GM23338 (cell line): ENCODE results near the gene PRKCQ. TPM values are rescaled to one million over a fixed set of nuclear protein-coding genes. Genes with fewer than 3 reads are reported as not detected.

ENCODE experiments used
- ATAC-seq: fragments of 200-7000 bp; cut with Tn5 transposase; 3 replicates; pipeline ENCODE4 v1.9.1; 2020
- DNase-seq: peaks from one replicate; pipeline ENCODE4 v3.0.0-alpha.2; 2015; ENCODE audit warnings: low spot score
- H2AFZ ChIP-seq: fragments of 200-600 bp; sonication (generic); 2 replicates; pipeline ENCODE4 v1.8.0; 2016; ENCODE audit warnings: antibody characterized with exemption, mild to moderate bottlenecking, moderate library complexity
- H3F3A ChIP-seq: fragments of 200-600 bp; sonication (generic); replicated peaks from 2 replicates; pipeline ENCODE4 v1.8.0; 2017; ENCODE audit warnings: antibody characterized with exemption, mixed run types, low read depth
- H3K27ac ChIP-seq: fragments of 200-600 bp; sonication (generic); 2 replicates; pipeline ENCODE4 v1.6.1; 2016; ENCODE audit warnings: low read depth
- H3K27me3 ChIP-seq: fragments of 200-600 bp; sonication (generic); 2 replicates; pipeline ENCODE4 v1.8.0; 2016; ENCODE audit warnings: mild to moderate bottlenecking, mixed run types, moderate library complexity; ENCODE audit not compliant: insufficient read depth
- H3K36me3 ChIP-seq: fragments of 200-600 bp; sonication (generic); 2 replicates; pipeline ENCODE4 v1.8.0; 2016; ENCODE audit warnings: mild to moderate bottlenecking; ENCODE audit not compliant: insufficient read depth
- H3K4me1 ChIP-seq: fragments of 200-600 bp; sonication (generic); 2 replicates; pipeline ENCODE4 v1.8.0; 2016; ENCODE audit warnings: mild to moderate bottlenecking, moderate library complexity; ENCODE audit not compliant: insufficient read depth
- H3K4me2 ChIP-seq: fragments of 200-600 bp; sonication (generic); 2 replicates; pipeline ENCODE4 v1.7.1; 2017; ENCODE audit warnings: mixed run types
- H3K4me3 ChIP-seq: fragments of 200-600 bp; sonication (generic); 2 replicates; pipeline ENCODE4 v1.6.1; 2016; ENCODE audit warnings: mixed run types
- H3K79me2 ChIP-seq: fragments of 200-600 bp; sonication (generic); replicated peaks from 2 replicates; pipeline ENCODE4 v1.8.0; 2017; ENCODE audit warnings: mild to moderate bottlenecking; ENCODE audit not compliant: insufficient read depth
- H3K9me2 ChIP-seq: fragments of 200-600 bp; sonication (generic); 2 replicates; pipeline ENCODE4 v1.8.0; 2017; ENCODE audit not compliant: insufficient read depth
- H4K20me1 ChIP-seq: fragments of 200-600 bp; sonication (generic); replicated peaks from 2 replicates; pipeline ENCODE4 v1.8.0; 2017; ENCODE audit warnings: mild to moderate bottlenecking; ENCODE audit not compliant: insufficient read depth
- H3K27ac Mint-ChIP-seq: 2 replicates; pipeline ENCODE4 v1.8.0; 2020; ENCODE audit warnings: inconsistent platforms, mild to moderate bottlenecking, moderate library complexity, mixed read lengths
- H3K27me3 Mint-ChIP-seq: 3 replicates; pipeline ENCODE4 v1.8.0; 2022; ENCODE audit warnings: low read depth, mild to moderate bottlenecking, moderate library complexity, mixed read lengths, inconsistent platforms; ENCODE audit not compliant: insufficient read depth, poor library complexity
- H3K36me3 Mint-ChIP-seq: 3 replicates; pipeline ENCODE4 v1.8.0; 2021; ENCODE audit warnings: low read depth, mild to moderate bottlenecking, inconsistent platforms, moderate library complexity, mixed read lengths
- H3K4me1 Mint-ChIP-seq: 3 replicates; pipeline ENCODE4 v1.8.0; 2020; ENCODE audit warnings: mild to moderate bottlenecking, inconsistent platforms, mixed read lengths
- H3K4me3 Mint-ChIP-seq: 3 replicates; pipeline ENCODE4 v1.8.0; 2021; ENCODE audit warnings: moderate library complexity, mild to moderate bottlenecking, inconsistent platforms, mixed read lengths
- H3K9me3 Mint-ChIP-seq: 3 replicates; pipeline ENCODE4 v1.8.0; 2020; ENCODE audit warnings: moderate library complexity, mild to moderate bottlenecking, inconsistent platforms, mixed read lengths
- CREB1 ChIP-seq: fragments of 250-450 bp; sonication (Bioruptor Pico); IDR thresholded peaks from 2 replicates; pipeline ENCODE4 v1.5.0; 2020; ENCODE audit warnings: low read depth, mild to moderate bottlenecking, moderate library complexity
- EZH2 ChIP-seq: fragments of 200-600 bp; sonication (generic); IDR thresholded peaks from one replicate; pipeline ENCODE4 v1.8.0; 2017; ENCODE audit warnings: antibody characterized with exemption, mild to moderate bottlenecking, low read depth; ENCODE audit not compliant: unreplicated experiment
- JUNB ChIP-seq: IDR thresholded peaks from one replicate; pipeline ENCODE4 v1.6.1; 2016; ENCODE audit warnings: antibody characterized with exemption; ENCODE audit not compliant: unreplicated experiment
- NANOG ChIP-seq: IDR thresholded peaks from 2 replicates; pipeline ENCODE4 v1.6.1; 2016; ENCODE audit warnings: antibody characterized with exemption, borderline replicate concordance
- POLR2AphosphoS5 ChIP-seq: IDR thresholded peaks from 2 replicates; pipeline ENCODE4 v1.6.1; 2016; ENCODE audit warnings: antibody characterized with exemption, low read depth
- STAT1 ChIP-seq: IDR thresholded peaks from one replicate; pipeline ENCODE4 v1.6.1; 2016; ENCODE audit warnings: antibody characterized with exemption; ENCODE audit not compliant: unreplicated experiment
- ZNF114 ChIP-seq: fragments of 250-450 bp; sonication (Bioruptor Pico); IDR thresholded peaks from 2 replicates; pipeline ENCODE4 v1.5.0; 2020; ENCODE audit warnings: mild to moderate bottlenecking, moderate library complexity
- ZNF331 ChIP-seq: fragments of 250-450 bp; sonication (Bioruptor Pico); IDR thresholded peaks from 2 replicates; pipeline ENCODE4 v1.5.0; 2020; ENCODE audit warnings: low read depth, mild to moderate bottlenecking, moderate library complexity
- polyA plus RNA-seq: library from polyadenylated mRNA; unstranded; fragments of >200 nt; fragmentation: Nextera tagmentation; extraction: Ambion mirVana; gene quantifications from 2 replicates; pipeline ENCODE4 v1.2.1, GENCODE V29; 2016
- total RNA-seq: library from RNA; depleted of rRNA; stranded (reverse); fragments of >200 nt; shearing (Covaris generic); gene quantifications from 2 replicates; pipeline ENCODE4 v1.2.3, GENCODE V29; 2014
- TF ChIP-seq, protein P1 (sequence below): fragments of 250-450 bp; sonication (Bioruptor Pico); IDR thresholded peaks from 2 replicates; pipeline ENCODE4 v1.5.0; 2020; ENCODE audit warnings: mild to moderate bottlenecking, moderate library complexity
- TF ChIP-seq, protein P2 (sequence below), 2 experiments: fragments of 200-600 bp in 1 of 2; sonication (generic) in 1 of 2; conservative IDR thresholded peaks; 2 replicates each; pipeline versions ENCODE4 v1.5.1 to v1.6.1; 2016 to 2017; ENCODE audit warnings: antibody characterized with exemption in 2 of 2, low read depth in 2 of 2, mild to moderate bottlenecking in 2 of 2, moderate library complexity in 1 of 2
- TF ChIP-seq, protein P3 (sequence below): IDR thresholded peaks from one replicate; pipeline ENCODE4 v1.6.1; 2018; ENCODE audit warnings: antibody characterized with exemption; ENCODE audit not compliant: unreplicated experiment
- TF ChIP-seq, protein P4 (sequence below): IDR thresholded peaks from 2 replicates; pipeline ENCODE4 v1.6.1; 2016; ENCODE audit warnings: antibody characterized with exemption

Gene PRKCQ
- total and polyA plus RNA-seq, 2 experiments from 2014 or later = 12.6 to 28.5 TPM

DNA sequence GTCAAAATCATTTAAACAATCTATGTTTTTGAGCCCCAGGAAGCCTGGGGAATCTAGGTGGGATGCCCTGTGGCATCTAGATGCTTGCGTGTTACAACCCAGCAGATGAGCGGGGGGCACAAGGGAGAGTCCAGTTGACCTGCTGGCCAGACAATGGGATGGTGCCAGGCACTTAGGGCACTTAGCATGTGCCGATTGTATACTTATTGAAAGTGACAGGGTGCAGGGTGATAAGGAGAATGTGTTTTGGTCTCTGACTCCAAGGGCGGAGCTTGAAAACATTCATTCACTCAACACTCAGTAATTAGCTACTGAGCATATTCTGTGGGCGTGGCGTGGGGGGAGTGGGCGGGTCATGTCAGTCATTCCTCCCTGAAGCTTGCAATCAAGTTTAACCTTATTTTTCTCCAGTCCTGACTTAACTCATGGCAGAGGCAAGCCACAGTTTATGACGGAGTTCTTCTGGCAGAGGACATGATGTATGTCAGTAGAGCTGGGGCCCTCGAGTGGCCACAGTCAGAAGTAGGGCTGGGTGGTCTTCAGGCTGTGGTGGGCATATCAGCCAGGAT lies 115.1 kb downstream of the PRKCQ start:
- H3K27ac Mint-ChIP-seq = no peak overlapping the region
- Histone ChIP-seq H3K9me2 (0 out of 2 replicates have a peak, but pooled peaks cover 7% of the 10 kb centered on the region), H3K4me1 (peaks cover 10% of the 10 kb centered on the region), H3K27ac (no peak overlapping the region), H2AFZ (no peak overlapping the region), H3K27me3 (no peaks in the 10 kb centered on the region), H3K79me2 (no peaks in the 10 kb centered on the region), H3K4me2 (no peak overlapping the region), H4K20me1 (no peaks in the 10 kb centered on the region; the same call in 1 of the 2 replicates), H3K36me3 (peaks cover 12% of the 10 kb centered on the region; the same call in 1 of the 2 replicates), H3K4me3 (no peak overlapping the region), H3F3A (no peaks in the 10 kb centered on the region)
- TF ChIP-seq CREB1 (CRISPR knock-in tag) = no peak
- TF ChIP-seq STAT1 = no peak
- TF ChIP-seq, protein P1, sequence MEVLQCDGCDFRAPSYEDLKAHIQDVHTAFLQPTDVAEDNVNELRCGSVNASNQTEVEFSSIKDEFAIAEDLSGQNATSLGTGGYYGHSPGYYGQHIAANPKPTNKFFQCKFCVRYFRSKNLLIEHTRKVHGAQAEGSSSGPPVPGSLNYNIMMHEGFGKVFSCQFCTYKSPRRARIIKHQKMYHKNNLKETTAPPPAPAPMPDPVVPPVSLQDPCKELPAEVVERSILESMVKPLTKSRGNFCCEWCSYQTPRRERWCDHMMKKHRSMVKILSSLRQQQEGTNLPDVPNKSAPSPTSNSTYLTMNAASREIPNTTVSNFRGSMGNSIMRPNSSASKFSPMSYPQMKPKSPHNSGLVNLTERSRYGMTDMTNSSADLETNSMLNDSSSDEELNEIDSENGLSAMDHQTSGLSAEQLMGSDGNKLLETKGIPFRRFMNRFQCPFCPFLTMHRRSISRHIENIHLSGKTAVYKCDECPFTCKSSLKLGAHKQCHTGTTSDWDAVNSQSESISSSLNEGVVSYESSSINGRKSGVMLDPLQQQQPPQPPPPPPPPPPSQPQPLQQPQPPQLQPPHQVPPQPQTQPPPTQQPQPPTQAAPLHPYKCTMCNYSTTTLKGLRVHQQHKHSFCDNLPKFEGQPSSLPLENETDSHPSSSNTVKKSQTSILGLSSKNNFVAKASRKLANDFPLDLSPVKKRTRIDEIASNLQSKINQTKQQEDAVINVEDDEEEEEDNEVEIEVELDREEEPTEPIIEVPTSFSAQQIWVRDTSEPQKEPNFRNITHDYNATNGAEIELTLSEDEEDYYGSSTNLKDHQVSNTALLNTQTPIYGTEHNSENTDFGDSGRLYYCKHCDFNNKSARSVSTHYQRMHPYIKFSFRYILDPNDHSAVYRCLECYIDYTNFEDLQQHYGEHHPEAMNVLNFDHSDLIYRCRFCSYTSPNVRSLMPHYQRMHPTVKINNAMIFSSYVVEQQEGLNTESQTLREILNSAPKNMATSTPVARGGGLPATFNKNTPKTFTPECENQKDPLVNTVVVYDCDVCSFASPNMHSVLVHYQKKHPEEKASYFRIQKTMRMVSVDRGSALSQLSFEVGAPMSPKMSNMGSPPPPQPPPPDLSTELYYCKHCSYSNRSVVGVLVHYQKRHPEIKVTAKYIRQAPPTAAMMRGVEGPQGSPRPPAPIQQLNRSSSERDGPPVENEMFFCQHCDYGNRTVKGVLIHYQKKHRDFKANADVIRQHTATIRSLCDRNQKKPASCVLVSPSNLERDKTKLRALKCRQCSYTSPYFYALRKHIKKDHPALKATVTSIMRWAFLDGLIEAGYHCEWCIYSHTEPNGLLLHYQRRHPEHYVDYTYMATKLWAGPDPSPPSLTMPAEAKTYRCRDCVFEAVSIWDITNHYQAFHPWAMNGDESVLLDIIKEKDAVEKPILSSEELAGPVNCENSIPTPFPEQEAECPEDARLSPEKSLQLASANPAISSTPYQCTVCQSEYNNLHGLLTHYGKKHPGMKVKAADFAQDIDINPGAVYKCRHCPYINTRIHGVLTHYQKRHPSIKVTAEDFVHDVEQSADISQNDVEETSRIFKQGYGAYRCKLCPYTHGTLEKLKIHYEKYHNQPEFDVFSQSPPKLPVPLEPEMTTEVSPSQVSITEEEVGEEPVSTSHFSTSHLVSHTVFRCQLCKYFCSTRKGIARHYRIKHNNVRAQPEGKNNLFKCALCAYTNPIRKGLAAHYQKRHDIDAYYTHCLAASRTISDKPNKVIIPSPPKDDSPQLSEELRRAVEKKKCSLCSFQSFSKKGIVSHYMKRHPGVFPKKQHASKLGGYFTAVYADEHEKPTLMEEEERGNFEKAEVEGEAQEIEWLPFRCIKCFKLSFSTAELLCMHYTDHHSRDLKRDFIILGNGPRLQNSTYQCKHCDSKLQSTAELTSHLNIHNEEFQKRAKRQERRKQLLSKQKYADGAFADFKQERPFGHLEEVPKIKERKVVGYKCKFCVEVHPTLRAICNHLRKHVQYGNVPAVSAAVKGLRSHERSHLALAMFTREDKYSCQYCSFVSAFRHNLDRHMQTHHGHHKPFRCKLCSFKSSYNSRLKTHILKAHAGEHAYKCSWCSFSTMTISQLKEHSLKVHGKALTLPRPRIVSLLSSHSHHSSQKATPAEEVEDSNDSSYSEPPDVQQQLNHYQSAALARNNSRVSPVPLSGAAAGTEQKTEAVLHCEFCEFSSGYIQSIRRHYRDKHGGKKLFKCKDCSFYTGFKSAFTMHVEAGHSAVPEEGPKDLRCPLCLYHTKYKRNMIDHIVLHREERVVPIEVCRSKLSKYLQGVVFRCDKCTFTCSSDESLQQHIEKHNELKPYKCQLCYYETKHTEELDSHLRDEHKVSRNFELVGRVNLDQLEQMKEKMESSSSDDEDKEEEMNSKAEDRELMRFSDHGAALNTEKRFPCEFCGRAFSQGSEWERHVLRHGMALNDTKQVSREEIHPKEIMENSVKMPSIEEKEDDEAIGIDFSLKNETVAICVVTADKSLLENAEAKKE (CRISPR knock-in tag) = no peak
- TF ChIP-seq EZH2 = no peak
- no peak for TF ChIP-seq NANOG
- TF ChIP-seq, protein P2, sequence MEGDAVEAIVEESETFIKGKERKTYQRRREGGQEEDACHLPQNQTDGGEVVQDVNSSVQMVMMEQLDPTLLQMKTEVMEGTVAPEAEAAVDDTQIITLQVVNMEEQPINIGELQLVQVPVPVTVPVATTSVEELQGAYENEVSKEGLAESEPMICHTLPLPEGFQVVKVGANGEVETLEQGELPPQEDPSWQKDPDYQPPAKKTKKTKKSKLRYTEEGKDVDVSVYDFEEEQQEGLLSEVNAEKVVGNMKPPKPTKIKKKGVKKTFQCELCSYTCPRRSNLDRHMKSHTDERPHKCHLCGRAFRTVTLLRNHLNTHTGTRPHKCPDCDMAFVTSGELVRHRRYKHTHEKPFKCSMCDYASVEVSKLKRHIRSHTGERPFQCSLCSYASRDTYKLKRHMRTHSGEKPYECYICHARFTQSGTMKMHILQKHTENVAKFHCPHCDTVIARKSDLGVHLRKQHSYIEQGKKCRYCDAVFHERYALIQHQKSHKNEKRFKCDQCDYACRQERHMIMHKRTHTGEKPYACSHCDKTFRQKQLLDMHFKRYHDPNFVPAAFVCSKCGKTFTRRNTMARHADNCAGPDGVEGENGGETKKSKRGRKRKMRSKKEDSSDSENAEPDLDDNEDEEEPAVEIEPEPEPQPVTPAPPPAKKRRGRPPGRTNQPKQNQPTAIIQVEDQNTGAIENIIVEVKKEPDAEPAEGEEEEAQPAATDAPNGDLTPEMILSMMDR (conservative IDR thresholded peaks at IDR 0.05; ENCODE audit: low read depth in 2 of 2) = no peak
- TF ChIP-seq ZNF114 (CRISPR knock-in tag) = no peak
- no peak for TF ChIP-seq ZNF331 (CRISPR knock-in tag)
- TF ChIP-seq, protein P3, sequence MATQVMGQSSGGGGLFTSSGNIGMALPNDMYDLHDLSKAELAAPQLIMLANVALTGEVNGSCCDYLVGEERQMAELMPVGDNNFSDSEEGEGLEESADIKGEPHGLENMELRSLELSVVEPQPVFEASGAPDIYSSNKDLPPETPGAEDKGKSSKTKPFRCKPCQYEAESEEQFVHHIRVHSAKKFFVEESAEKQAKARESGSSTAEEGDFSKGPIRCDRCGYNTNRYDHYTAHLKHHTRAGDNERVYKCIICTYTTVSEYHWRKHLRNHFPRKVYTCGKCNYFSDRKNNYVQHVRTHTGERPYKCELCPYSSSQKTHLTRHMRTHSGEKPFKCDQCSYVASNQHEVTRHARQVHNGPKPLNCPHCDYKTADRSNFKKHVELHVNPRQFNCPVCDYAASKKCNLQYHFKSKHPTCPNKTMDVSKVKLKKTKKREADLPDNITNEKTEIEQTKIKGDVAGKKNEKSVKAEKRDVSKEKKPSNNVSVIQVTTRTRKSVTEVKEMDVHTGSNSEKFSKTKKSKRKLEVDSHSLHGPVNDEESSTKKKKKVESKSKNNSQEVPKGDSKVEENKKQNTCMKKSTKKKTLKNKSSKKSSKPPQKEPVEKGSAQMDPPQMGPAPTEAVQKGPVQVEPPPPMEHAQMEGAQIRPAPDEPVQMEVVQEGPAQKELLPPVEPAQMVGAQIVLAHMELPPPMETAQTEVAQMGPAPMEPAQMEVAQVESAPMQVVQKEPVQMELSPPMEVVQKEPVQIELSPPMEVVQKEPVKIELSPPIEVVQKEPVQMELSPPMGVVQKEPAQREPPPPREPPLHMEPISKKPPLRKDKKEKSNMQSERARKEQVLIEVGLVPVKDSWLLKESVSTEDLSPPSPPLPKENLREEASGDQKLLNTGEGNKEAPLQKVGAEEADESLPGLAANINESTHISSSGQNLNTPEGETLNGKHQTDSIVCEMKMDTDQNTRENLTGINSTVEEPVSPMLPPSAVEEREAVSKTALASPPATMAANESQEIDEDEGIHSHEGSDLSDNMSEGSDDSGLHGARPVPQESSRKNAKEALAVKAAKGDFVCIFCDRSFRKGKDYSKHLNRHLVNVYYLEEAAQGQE = no peak
- TF ChIP-seq, protein P4, sequence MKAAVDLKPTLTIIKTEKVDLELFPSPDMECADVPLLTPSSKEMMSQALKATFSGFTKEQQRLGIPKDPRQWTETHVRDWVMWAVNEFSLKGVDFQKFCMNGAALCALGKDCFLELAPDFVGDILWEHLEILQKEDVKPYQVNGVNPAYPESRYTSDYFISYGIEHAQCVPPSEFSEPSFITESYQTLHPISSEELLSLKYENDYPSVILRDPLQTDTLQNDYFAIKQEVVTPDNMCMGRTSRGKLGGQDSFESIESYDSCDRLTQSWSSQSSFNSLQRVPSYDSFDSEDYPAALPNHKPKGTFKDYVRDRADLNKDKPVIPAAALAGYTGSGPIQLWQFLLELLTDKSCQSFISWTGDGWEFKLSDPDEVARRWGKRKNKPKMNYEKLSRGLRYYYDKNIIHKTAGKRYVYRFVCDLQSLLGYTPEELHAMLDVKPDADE = no peak
- no peak for TF ChIP-seq JUNB
- TF ChIP-seq POLR2AphosphoS5 = no peak
- H3K36me3 Mint-ChIP-seq = peaks cover 30% of the 10 kb centered on the region
- H3K4me1 Mint-ChIP-seq = peaks cover 15% of the 10 kb centered on the region; the same call in 2 of the 3 replicates
- no peak overlapping the region for H3K4me3 Mint-ChIP-seq
- H3K9me3 Mint-ChIP-seq = peaks cover 4% of the 10 kb centered on the region
- peaks cover 1% of the 10 kb centered on the region for H3K27me3 Mint-ChIP-seq
- DNase-seq = no peak
- ATAC-seq = no peak
